Upper lobe of left lung (tissue), 6 donors: Measurements from ENCODE around the gene PCDHGA11. TPM values are rescaled to one million over a fixed set of nuclear protein-coding genes. Genes with fewer than 3 reads are reported as not detected.
A peak's percentile ranks its signal among the peaks of the same experiment; 100 is the strongest.

Experiments
- ATAC-seq, 2 donors: fragments of 200-7000 bp; cut with Tn5 transposase; one replicate each; pipeline ENCODE4 v1.9.1; 2022; ENCODE audit warnings: mild to moderate bottlenecking in 2 of 2, moderate library complexity in 2 of 2; ENCODE audit not compliant: low FRiP score in 2 of 2
- DNase-seq, 2 donors: peaks; one replicate each; pipeline ENCODE4 v3.0.0-alpha.2; 2019 to 2020
- H3K27ac ChIP-seq, 4 donors: fragments of 200-600 bp; sonication (generic); one replicate each; pipeline ENCODE4 v1.5.1; 2016 to 2019
- H3K27me3 ChIP-seq, 4 donors: fragments of 200-600 bp; sonication (generic); one replicate each; pipeline ENCODE4 v1.5.1; 2017 to 2019
- H3K36me3 ChIP-seq, 4 donors: fragments of 200-600 bp; sonication (generic); one replicate each; pipeline ENCODE4 v1.5.1; 2016 to 2019
- H3K4me1 ChIP-seq, 4 donors: fragments of 200-600 bp; sonication (generic); one replicate each; pipeline ENCODE4 v1.5.1; 2018 to 2019
- H3K4me3 ChIP-seq, 4 donors: fragments of 200-600 bp; sonication (generic); one replicate each; pipeline ENCODE4 v1.5.1; 2017 to 2019; ENCODE audit warnings: mild to moderate bottlenecking in 2 of 4, moderate library complexity in 1 of 4
- H3K9me3 ChIP-seq, 4 donors: fragments of 200-600 bp; sonication (generic); one replicate each; pipeline ENCODE4 v1.5.1; 2018 to 2019
- CTCF ChIP-seq, 6 experiments: fragments of 450-650 bp in 4 of 6; fragments of 200-600 bp in 2 of 6; sonication (generic) in 2 of 6; IDR thresholded peaks; one replicate each; pipeline ENCODE4 v1.5.1; 2016 to 2019; ENCODE audit warnings: antibody characterized with exemption in 6 of 6
- EP300 ChIP-seq, 4 donors: sonication (generic); formaldehyde crosslinking; IDR thresholded peaks; one replicate each; pipeline ENCODE4 v1.5.1; 2017; ENCODE audit warnings: antibody characterized with exemption in 4 of 4, control low read depth in 2 of 4
- POLR2A ChIP-seq, 4 donors: fragments of 450-650 bp; IDR thresholded peaks; one replicate each; pipeline ENCODE4 v1.5.1; 2016 to 2017; ENCODE audit warnings: antibody characterized with exemption in 4 of 4, mild to moderate bottlenecking in 2 of 4
- POLR2AphosphoS5 ChIP-seq, 2 donors: sonication (generic); formaldehyde crosslinking; IDR thresholded peaks; one replicate each; pipeline ENCODE4 v1.5.1; 2017; ENCODE audit warnings: antibody characterized with exemption in 2 of 2
- WGBS, 2 donors: methylation state at CpG; one replicate each; pipeline ENCODE4 v1.1.5; 2017 to 2018; 5-methylcytosine and 5-hydroxymethylcytosine counted together
- total RNA-seq, 6 donors: library from RNA; depleted of rRNA in 4 of 6; stranded (reverse); fragments of >200 nt in 4 of 6; gene quantifications; one replicate each; pipeline versions ENCODE4 v1.1.0 to v1.2.1, GENCODE V29; 2016 to 2021
- donor health status: DM: no; HTN: no; CAD: no; lungs with moderate emphysema.
- donor health status: DM: no; HTN: yes; CAD: no; lungs with severe emphysema.

Gene PCDHGA11
- total RNA-seq, 6 donors from 2014 or later: 2.0 to 16.8 (median 2.3) TPM

GRCh38 chr5:141382469-141383294, 38.2 kb upstream of the PCDHGA11 start, which contains the start of gene PCDHGA7:
Gene PCDHGA7 (plus strand): TSS chr5:141382742. CDS start chr5:141382900, 158 bp downstream.
- Histone ChIP-seq H3K4me3 (peak within 1 kb of the TSS in 3 of 4 donors; percentile 9 to 34 (median 29)), H3K36me3 (no peaks in the 10 kb centered on the region), H3K9me3 (peaks cover 40 to 74% (median 60%) of the 10 kb centered on the region in 4 donors), H3K27ac (no peak within 1 kb of the TSS), H3K27me3 (no peaks in the 10 kb centered on the region), H3K4me1 (no peaks in the 10 kb centered on the region)
- DNase-seq: no peak
- WGBS, 2 donors: 10 to 30% methylated on average over 14 to 37 of the region's 37 CpGs
- peak in 1 of 2 donors; percentile 34 for ATAC-seq
- no peak for TF ChIP-seq CTCF (IDR thresholded peaks at IDR 0.05)
- TF ChIP-seq EP300 (IDR thresholded peaks at IDR 0.05): no peak
- TF ChIP-seq POLR2AphosphoS5 (IDR thresholded peaks at IDR 0.05): no peak
- no peak for TF ChIP-seq POLR2A (IDR thresholded peaks at IDR 0.05)

- Histone ChIP-seq H3K9me3 (peaks cover 35 to 71% (median 57%) of the 10 kb centered on the region in 4 donors), H3K27me3 (no peaks in the 10 kb centered on the region), H3K36me3 (no peaks in the 10 kb centered on the region), H3K4me3 (no peak overlapping the region), H3K27ac (no peak overlapping the region), H3K4me1 (no peaks in the 10 kb centered on the region)
- no peak for ATAC-seq
- no peak for DNase-seq
- 34 to 35% methylated on average over 18 to 21 of the region's 21 CpGs for WGBS, 2 donors
- TF ChIP-seq POLR2AphosphoS5 (IDR thresholded peaks at IDR 0.05) (no peak), POLR2A (IDR thresholded peaks at IDR 0.05) (no peak), EP300 (IDR thresholded peaks at IDR 0.05) (no peak), CTCF (IDR thresholded peaks at IDR 0.05) (no peak)
Observed at GRCh38 chr5:141383345-141383744, 37.5 kb upstream of the PCDHGA11 start.

- no peaks in the 10 kb centered on the region for H3K27me3 ChIP-seq
- 25 to 56% methylated on average over 9 to 36 of the region's 43 CpGs for WGBS, 2 donors
Observed at GRCh38 chr5:141384471-141385267, 36.2 kb upstream of the PCDHGA11 start.

More at GRCh38 chr5:141384471-141385267, 36.2 kb upstream of the PCDHGA11 start:
- H3K27ac ChIP-seq: no peak overlapping the region
- H3K4me3 ChIP-seq: no peak overlapping the region
- no peaks in the 10 kb centered on the region for H3K4me1 ChIP-seq
- TF ChIP-seq POLR2A (IDR thresholded peaks at IDR 0.05) (no peak), POLR2AphosphoS5 (IDR thresholded peaks at IDR 0.05) (no peak), CTCF (IDR thresholded peaks at IDR 0.05) (no peak), EP300 (IDR thresholded peaks at IDR 0.05) (no peak)
- peaks cover 44 to 82% (median 67%) of the 10 kb centered on the region in 4 donors for H3K9me3 ChIP-seq
- DNase-seq (no peak), ATAC-seq (no peak)
- H3K36me3 ChIP-seq: no peaks in the 10 kb centered on the region
